AG10803 (cell line): ENCODE results near the gene FATE1.

Source experiments
- DNase-seq: peaks from one replicate; pipeline ENCODE4 v3.0.0; 2010; ENCODE audit warnings: low read depth
- H3K4me3 ChIP-seq: 2 replicates; pipeline ENCODE4 v1.5.1; 2011; ENCODE audit warnings: mild to moderate bottlenecking, low read length, control low read depth
- TF ChIP-seq, protein P1 (sequence below): conservative IDR thresholded peaks from 2 replicates; pipeline ENCODE4 v1.5.1; 2011; ENCODE audit warnings: mild to moderate bottlenecking, low read length, control low read depth, inconsistent platforms

Gene FATE1

DNA sequence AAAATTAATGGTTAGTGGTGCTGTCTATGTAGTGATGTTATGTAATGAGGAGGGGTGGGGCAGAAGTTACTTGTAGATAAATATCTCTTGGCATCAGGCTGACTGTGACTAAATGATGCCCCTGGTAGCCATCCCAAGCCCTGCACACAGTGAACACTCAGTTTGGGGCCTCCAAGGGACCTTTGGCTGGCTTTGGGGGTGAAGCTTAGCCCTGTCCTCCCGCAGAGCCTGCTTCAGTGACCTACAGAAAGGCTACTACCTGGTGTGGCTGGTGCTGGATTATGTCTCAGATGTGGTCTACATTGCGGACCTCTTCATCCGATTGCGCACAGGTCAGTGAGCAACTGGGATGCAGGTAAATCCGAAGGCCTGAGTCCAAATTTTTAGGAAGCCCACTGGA lies 26.5 kb downstream of the FATE1 start:
- no peak overlapping the region for H3K4me3 ChIP-seq
- TF ChIP-seq, protein P1, sequence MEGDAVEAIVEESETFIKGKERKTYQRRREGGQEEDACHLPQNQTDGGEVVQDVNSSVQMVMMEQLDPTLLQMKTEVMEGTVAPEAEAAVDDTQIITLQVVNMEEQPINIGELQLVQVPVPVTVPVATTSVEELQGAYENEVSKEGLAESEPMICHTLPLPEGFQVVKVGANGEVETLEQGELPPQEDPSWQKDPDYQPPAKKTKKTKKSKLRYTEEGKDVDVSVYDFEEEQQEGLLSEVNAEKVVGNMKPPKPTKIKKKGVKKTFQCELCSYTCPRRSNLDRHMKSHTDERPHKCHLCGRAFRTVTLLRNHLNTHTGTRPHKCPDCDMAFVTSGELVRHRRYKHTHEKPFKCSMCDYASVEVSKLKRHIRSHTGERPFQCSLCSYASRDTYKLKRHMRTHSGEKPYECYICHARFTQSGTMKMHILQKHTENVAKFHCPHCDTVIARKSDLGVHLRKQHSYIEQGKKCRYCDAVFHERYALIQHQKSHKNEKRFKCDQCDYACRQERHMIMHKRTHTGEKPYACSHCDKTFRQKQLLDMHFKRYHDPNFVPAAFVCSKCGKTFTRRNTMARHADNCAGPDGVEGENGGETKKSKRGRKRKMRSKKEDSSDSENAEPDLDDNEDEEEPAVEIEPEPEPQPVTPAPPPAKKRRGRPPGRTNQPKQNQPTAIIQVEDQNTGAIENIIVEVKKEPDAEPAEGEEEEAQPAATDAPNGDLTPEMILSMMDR, result no peak
- no peak for DNase-seq

DNA sequence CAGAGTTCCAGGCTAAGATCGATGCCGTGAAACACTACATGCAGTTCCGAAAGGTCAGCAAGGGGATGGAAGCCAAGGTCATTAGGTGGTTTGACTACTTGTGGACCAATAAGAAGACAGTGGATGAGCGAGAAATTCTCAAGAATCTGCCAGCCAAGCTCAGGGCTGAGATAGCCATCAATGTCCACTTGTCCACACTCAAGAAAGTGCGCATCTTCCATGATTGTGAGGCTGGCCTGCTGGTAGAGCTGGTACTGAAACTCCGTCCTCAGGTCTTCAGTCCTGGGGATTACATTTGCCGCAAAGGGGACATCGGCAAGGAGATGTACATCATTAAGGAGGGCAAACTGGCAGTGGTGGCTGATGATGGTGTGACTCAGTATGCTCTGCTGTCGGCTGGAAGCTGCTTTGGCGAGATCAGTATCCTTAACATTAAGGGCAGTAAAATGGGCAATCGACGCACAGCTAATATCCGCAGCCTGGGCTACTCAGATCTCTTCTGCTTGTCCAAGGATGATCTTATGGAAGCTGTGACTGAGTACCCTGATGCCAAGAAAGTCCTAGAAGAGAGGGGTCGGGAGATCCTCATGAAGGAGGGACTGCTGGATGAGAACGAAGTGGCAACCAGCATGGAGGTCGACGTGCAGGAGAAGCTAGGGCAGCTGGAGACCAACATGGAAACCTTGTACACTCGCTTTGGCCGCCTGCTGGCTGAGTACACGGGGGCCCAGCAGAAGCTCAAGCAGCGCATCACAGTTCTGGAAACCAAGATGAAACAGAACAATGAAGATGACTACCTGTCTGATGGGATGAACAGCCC lies 28.0 kb downstream of the FATE1 start:
- DNase-seq, result no peak
- TF ChIP-seq, protein P1, result no peak
- no peak overlapping the region for H3K4me3 ChIP-seq

DNA sequence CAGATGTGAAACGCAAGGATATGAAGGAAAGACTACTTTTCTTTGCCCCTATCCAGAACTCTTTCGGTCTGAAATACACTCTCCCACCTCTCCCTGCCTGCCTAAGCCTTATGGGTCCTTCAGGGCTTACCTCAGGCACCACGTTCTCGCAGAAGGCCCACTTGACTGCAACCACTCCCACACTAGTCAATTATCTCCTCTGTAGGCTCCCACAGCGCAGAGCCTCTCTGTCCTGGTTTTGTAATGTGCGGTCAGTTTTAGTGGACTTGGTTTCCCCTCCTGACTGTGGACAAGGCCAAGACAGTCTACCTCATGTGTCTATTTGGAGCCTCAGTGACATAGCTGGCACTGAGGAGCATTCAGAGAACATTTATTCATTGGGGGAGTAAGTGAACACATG lies 29.8 kb downstream of the FATE1 start:
- no peak for DNase-seq
- TF ChIP-seq, protein P1, result no peak
- H3K4me3 ChIP-seq, result no peak overlapping the region

DNA sequence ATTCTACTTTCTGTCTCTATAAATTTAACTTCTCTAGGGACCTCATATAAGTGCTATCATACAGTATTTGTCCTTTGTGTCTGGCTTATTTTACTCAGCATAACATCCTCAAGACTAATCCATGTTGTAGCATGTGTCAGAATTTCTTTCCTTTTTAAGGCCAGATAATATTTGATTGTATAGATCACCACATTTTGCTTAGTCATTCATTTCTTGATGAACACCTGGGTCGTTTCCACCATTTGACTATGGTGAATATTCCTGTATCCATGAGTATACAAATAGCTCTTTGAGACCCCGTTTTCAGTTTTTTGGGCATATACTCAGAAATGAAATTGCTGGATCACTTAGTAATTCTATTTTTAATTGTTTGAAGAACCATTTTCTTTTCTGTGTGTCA lies 30.7 kb downstream of the FATE1 start:
- no peak overlapping the region for H3K4me3 ChIP-seq
- DNase-seq, result no peak
- TF ChIP-seq, protein P1, result no peak

DNA sequence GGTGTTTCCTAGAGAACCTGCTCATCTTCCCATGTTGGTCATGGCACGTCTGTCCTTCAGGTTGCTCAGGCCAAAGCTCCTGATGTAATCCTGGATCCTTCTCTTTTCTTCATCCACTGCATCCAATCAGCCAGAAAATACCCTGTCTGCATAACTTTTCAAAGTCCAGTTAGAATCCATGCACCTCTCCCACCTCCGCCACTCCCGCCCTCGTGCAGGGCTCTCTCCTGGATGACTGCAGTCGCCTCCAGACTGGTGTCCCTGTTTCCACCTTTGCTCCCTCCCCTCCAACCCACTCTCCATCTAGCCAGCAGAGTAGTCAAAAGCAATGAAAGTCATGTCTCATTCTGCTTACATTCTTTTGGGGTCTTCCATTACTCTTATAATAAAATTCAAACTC lies 34.7 kb downstream of the FATE1 start:
- TF ChIP-seq, protein P1, result no peak
- no peak overlapping the region for H3K4me3 ChIP-seq
- DNase-seq, result no peak

DNA sequence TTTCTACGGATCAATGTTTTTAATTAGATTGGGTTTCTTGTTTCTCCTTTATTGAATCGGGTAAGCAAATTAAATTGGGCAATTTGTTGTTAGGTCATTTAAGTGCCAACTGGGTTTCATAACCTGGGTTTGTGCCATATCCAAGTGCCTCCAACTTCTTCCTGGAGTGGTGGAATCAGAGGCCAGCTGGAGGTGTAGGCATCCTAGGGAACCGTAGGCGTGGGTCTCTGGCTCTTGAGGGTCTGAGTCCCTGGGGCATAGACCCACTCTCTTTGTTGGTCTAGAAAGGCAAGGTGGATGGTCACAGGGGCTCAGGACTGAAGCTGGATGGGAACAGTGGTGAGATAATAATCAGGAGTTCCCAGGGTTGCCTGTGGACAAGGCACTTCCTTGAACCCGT lies 37.0 kb downstream of the FATE1 start:
- TF ChIP-seq, protein P1, result no peak
- no peak overlapping the region for H3K4me3 ChIP-seq
- peak; percentile 13 for DNase-seq

DNA sequence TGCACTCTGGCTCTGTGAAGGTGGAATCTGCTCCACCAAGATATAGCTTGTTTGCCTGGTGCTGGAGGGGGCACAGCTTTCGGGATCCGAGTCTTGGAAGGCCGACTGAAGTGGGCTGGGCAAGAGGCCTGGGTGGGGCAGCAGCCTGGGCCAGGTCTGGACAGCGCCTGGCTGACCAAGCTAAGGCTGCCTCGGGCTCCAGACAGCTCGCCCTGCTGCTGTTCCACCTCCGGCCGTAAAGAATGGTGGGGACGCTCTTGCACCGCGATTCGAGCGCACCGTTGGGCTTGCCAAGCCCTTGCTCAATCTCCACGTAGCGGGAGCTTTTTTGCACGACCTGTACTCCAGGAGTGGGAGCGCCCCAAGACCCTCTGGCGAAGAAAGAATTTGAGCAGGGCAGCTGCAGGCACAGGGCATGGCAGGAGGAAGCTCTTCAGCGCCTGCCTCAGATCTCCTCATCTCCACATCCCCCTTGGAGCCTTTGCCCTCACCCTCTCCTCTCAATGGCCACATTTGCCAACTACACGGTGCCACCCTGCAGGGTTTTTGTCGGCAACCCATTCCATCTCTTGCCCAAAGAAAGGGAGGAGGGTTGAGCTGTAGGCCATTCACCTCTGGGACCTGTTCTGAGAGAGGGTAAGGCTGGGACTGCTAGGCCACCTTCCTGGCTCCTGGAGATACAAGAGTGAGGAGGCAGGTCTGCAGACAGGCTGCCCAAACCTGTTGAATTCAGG lies 37.6 kb downstream of the FATE1 start:
- TF ChIP-seq, protein P1, result peak; percentile 74
- no peak overlapping the region for H3K4me3 ChIP-seq
- peak; percentile 52 for DNase-seq
